Measurements from ENCODE around the gene NR6A1.
A peak's percentile ranks its signal among the peaks of the same experiment; 100 is the strongest.

DNA sequence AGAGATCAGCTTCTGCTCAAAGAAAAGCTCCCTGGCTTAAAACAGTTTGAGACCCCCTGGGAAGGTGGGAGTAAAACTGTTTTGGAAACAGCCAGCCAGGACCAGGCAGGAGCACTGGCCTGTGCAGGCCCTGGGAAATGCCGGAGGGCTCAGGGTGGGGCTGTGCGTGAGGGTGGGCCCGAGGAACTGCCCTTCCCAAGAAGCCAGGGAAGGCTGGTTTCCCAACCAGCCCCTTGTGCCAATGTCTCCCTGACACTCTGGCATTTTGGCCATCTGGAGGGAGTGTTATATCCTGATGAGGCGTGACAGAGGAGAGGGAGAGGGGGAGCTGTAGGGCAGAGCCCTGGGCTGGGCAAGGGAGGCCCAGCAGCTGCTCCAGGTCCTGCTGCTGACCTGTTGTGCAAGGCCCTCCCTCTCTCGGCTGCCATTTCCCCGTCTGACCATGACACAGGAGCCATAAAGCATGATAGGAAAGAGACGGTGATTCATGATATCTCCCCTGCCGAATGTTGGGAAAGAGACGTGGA is 22.0 kb upstream of the NR6A1 start:
- TF ChIP-seq, protein P1, sequence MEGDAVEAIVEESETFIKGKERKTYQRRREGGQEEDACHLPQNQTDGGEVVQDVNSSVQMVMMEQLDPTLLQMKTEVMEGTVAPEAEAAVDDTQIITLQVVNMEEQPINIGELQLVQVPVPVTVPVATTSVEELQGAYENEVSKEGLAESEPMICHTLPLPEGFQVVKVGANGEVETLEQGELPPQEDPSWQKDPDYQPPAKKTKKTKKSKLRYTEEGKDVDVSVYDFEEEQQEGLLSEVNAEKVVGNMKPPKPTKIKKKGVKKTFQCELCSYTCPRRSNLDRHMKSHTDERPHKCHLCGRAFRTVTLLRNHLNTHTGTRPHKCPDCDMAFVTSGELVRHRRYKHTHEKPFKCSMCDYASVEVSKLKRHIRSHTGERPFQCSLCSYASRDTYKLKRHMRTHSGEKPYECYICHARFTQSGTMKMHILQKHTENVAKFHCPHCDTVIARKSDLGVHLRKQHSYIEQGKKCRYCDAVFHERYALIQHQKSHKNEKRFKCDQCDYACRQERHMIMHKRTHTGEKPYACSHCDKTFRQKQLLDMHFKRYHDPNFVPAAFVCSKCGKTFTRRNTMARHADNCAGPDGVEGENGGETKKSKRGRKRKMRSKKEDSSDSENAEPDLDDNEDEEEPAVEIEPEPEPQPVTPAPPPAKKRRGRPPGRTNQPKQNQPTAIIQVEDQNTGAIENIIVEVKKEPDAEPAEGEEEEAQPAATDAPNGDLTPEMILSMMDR (IDR thresholded peaks at IDR 0.05) = no peak
- TF ChIP-seq EP300 (IDR thresholded peaks at IDR 0.05) (no peak), POLR2AphosphoS5 (IDR thresholded peaks at IDR 0.05) (peak in 1 of 2 donors; percentile 33)

Measured in esophagus muscularis mucosa (tissue), 4 donors.